Neutrophil (primary cell): Measurements from ENCODE around the gene CLEC18C.
"Not testable (repeated sequence)": the region's sequence is repeated elsewhere in the genome, so short reads cannot be mapped to it uniquely, and the experiment has no call there.

Experiments used
- H3K27ac ChIP-seq: fragments of 200-600 bp; sonication (generic); 2 replicates; pipeline ENCODE4 v1.5.1; 2016; ENCODE audit warnings: mild to moderate bottlenecking, moderate library complexity
- H3K27me3 ChIP-seq: fragments of 200-600 bp; sonication (generic); 2 replicates; pipeline ENCODE4 v1.6.0; 2016; ENCODE audit warnings: mild to moderate bottlenecking
- H3K36me3 ChIP-seq: fragments of 200-600 bp; sonication (generic); 2 replicates; pipeline ENCODE4 v1.5.1; 2017
- H3K4me1 ChIP-seq, 2 experiments: fragments of 200-600 bp in 1 of 2; sonication (generic) in 1 of 2; 1 replicate in 1 of 2; 2 replicates in 1 of 2; pipeline versions ENCODE4 v1.5.1 to v1.6.1; 2013 to 2016; ENCODE audit warnings: low read depth in 1 of 2, low read length in 1 of 2, mild to moderate bottlenecking in 1 of 2, moderate library complexity in 1 of 2; ENCODE audit not compliant: control insufficient read depth in 1 of 2, insufficient read depth in 1 of 2
- H3K4me3 ChIP-seq, 2 experiments: fragments of 200-600 bp in 1 of 2; sonication (generic) in 1 of 2; 1 replicate in 1 of 2; 2 replicates in 1 of 2; pipeline ENCODE4 v1.5.1; 2013 to 2016; ENCODE audit warnings: low read depth in 1 of 2, low read length in 1 of 2, mild to moderate bottlenecking in 1 of 2, moderate library complexity in 1 of 2
- H3K9me3 ChIP-seq: fragments of 200-600 bp; sonication (generic); 2 replicates; pipeline ENCODE4 v1.5.1; 2016

CLEC18C gene

DNA sequence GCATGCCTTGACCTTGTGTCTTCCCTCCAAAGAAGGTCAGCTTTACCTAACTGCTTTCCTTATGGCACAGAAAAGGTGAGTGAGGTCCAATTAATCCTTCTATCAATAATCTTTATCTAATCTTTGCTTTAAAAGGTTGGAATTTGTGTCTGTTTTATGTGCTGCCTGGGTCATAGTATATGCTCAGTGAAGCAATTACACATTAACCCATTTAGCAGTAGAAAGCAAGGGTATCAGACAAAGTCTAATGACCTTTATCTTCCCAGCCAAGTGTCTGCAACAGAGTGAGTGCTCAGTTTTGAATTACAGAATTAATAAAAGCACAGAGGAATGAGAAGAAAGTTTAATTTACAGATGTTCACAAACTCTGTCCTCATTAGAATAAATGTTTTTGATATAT is 52.4 kb downstream of the CLEC18C start:
- H3K4me3 ChIP-seq, H3K27me3 ChIP-seq, H3K27ac ChIP-seq, H3K4me1 ChIP-seq, H3K9me3 ChIP-seq: not testable (repeated sequence)
- peaks cover 29% of the 10 kb centered on the region for H3K36me3 ChIP-seq

- H3K9me3 ChIP-seq, H3K4me1 ChIP-seq, H3K4me3 ChIP-seq, H3K27me3 ChIP-seq, H3K27ac ChIP-seq: not testable (repeated sequence)
- H3K36me3 ChIP-seq = peaks cover 39% of the 10 kb centered on the region
These were observed 58.2 kb downstream of the CLEC18C start for GRCh38 chr16:70231831-70232230.
